HEK293 (cell line): ENCODE results near the gene EFCAB6.

Experiments
- ATF2 ChIP-seq: fragments of 450-650 bp; formaldehyde crosslinking; IDR thresholded peaks from 2 replicates; pipeline ENCODE4 v1.5.1; 2016; ENCODE audit warnings: missing biosample characterization, missing genetic modification characterization, low read depth
- BCL6B ChIP-seq: fragments of 450-650 bp; formaldehyde crosslinking; IDR thresholded peaks from 2 replicates; pipeline ENCODE4 v1.5.1; 2017; ENCODE audit warnings: missing biosample characterization, missing genetic modification characterization
- CTCF ChIP-seq: fragments of 450-650 bp; formaldehyde crosslinking; IDR thresholded peaks from 2 replicates; pipeline ENCODE4 v1.5.1; 2016; ENCODE audit warnings: missing biosample characterization, missing genetic modification characterization
- KLF10 ChIP-seq: fragments of 450-650 bp; IDR thresholded peaks from 2 replicates; pipeline ENCODE4 v1.5.1; 2018; ENCODE audit warnings: missing biosample characterization, mild to moderate bottlenecking, missing genetic modification characterization
- KLF16 ChIP-seq: fragments of 450-650 bp; formaldehyde crosslinking; IDR thresholded peaks from 2 replicates; pipeline ENCODE4 v1.5.1; 2017; ENCODE audit warnings: missing biosample characterization, missing genetic modification characterization
- MEIS1 ChIP-seq: sonication (generic); formaldehyde crosslinking; IDR thresholded peaks from 2 replicates; pipeline ENCODE4 v1.8.1; 2022; ENCODE audit warnings: missing genetic modification reagents, mild to moderate bottlenecking, borderline replicate concordance
- REST ChIP-seq: fragments of 450-650 bp; formaldehyde crosslinking; IDR thresholded peaks from 2 replicates; pipeline ENCODE4 v1.5.1; 2016; ENCODE audit warnings: missing biosample characterization, missing genetic modification characterization
- TCF7L2 ChIP-seq: IDR thresholded peaks from 2 replicates; pipeline ENCODE4 v1.6.1; 2011; ENCODE audit warnings: low read depth, mild to moderate bottlenecking, inconsistent platforms, low read length, moderate library complexity, borderline replicate concordance
- ZNF157 ChIP-seq: fragments of 450-650 bp; formaldehyde crosslinking; IDR thresholded peaks from 2 replicates; pipeline ENCODE4 v1.5.1; 2016; ENCODE audit warnings: missing biosample characterization, missing genetic modification characterization
- ZNF16 ChIP-seq: fragments of 450-650 bp; formaldehyde crosslinking; IDR thresholded peaks from 2 replicates; pipeline ENCODE4 v1.5.1; 2016; ENCODE audit warnings: low read depth, missing biosample characterization, missing genetic modification characterization
- ZNF24 ChIP-seq: fragments of 450-650 bp; formaldehyde crosslinking; IDR thresholded peaks from 2 replicates; pipeline ENCODE4 v1.5.1; 2016; ENCODE audit warnings: missing biosample characterization, missing genetic modification characterization
- ZNF311 ChIP-seq: fragments of 450-650 bp; formaldehyde crosslinking; IDR thresholded peaks from 2 replicates; pipeline ENCODE4 v1.5.1; 2017; ENCODE audit warnings: missing biosample characterization, missing genetic modification characterization, borderline replicate concordance
- ZNF629 ChIP-seq: fragments of 450-650 bp; formaldehyde crosslinking; IDR thresholded peaks from 2 replicates; pipeline ENCODE4 v1.5.1; 2017; ENCODE audit warnings: missing biosample characterization, missing genetic modification characterization

GRCh38 chr22:43825651-43826050 lies 13.5 kb upstream of the EFCAB6 start:
- TF ChIP-seq TCF7L2: no peak
- TF ChIP-seq CTCF: no peak
- TF ChIP-seq BCL6B (tag by site-specific recombination): no peak
- no peak for TF ChIP-seq ATF2 (tag by site-specific recombination)
- no peak for TF ChIP-seq ZNF311
- TF ChIP-seq ZNF16: no peak
- no peak for TF ChIP-seq ZNF629 (tag by site-specific recombination)
- TF ChIP-seq ZNF24 (tag by site-specific recombination): no peak
- no peak for TF ChIP-seq KLF16 (tag by site-specific recombination)
- TF ChIP-seq MEIS1: no peak
- TF ChIP-seq ZNF157 (tag by site-specific recombination): no peak
- no peak for TF ChIP-seq KLF10 (tag by site-specific recombination)
- no peak for TF ChIP-seq REST (tag by site-specific recombination)
